IMR-90 (cell line): ENCODE measurements around the gene CTNNAL1. TPM values are rescaled to one million over a fixed set of nuclear protein-coding genes. Genes with fewer than 3 reads are reported as not detected.

Source experiments
- ATAC-seq: fragments of 200-7000 bp; cut with Tn5 transposase; 2 replicates; pipeline ENCODE4 v1.9.1; 2020; ENCODE audit warnings: low read depth, mild to moderate bottlenecking, moderate library complexity
- BruUV-seq: library from RNA; stranded (reverse); fragments of 400-500 nt; replicated peaks from 2 replicates; lab custom pipeline; 2021; lab: Mats Ljungman, UMichigan
- CTCF ChIA-PET: fragments of 300-600 bp; formaldehyde crosslinking; extraction: SDS; loops from one replicate; lab custom pipeline; 2021; ENCODE audit warnings: antibody characterized with exemption; lab: Yijun Ruan, JAX
- POLR2A ChIA-PET: fragments of 300-600 bp; sonication (Branson Sonifier 250); formaldehyde crosslinking; loops from one replicate; lab custom pipeline; 2022; ENCODE audit warnings: antibody characterized with exemption; ENCODE audit not compliant: unreplicated experiment; lab: Charles Lee
- DNase-seq: peaks from one replicate; pipeline ENCODE4 v3.0.0; 2013
- H2AFZ ChIP-seq: replicated peaks from 2 replicates; pipeline ENCODE3; 2013; ENCODE audit warnings: low read length, mild to moderate bottlenecking; ENCODE audit not compliant: poor library complexity
- H2AK5ac ChIP-seq: 2 replicates; pipeline ENCODE4 v1.6.1; 2013; ENCODE audit warnings: low read depth, low read length, inconsistent platforms
- H2AK9ac ChIP-seq: replicated peaks from 2 replicates; pipeline ENCODE3; 2013; ENCODE audit warnings: mild to moderate bottlenecking, low read depth, low read length, moderate library complexity; ENCODE audit not compliant: poor library complexity
- H2BK120ac ChIP-seq: 2 replicates; pipeline ENCODE4 v1.6.1; 2013; ENCODE audit warnings: low read depth, low read length, inconsistent platforms
- H2BK15ac ChIP-seq: 3 replicates; pipeline ENCODE4 v1.6.1; 2013; ENCODE audit warnings: low read depth, low read length, inconsistent platforms
- H2BK20ac ChIP-seq: 2 replicates; pipeline ENCODE4 v1.6.1; 2013; ENCODE audit warnings: low read depth, mild to moderate bottlenecking, inconsistent platforms, low read length, moderate library complexity
- H2BK5ac ChIP-seq: 2 replicates; pipeline ENCODE4 v1.6.1; 2013; ENCODE audit warnings: mild to moderate bottlenecking, low read depth, low read length, inconsistent platforms; ENCODE audit not compliant: poor library complexity, severe bottlenecking
- H3K14ac ChIP-seq: replicated peaks from 2 replicates; pipeline ENCODE4 v1.6.1; 2013; ENCODE audit warnings: low read depth, low read length, inconsistent platforms
- H3K18ac ChIP-seq: 2 replicates; pipeline ENCODE4 v1.6.1; 2013; ENCODE audit warnings: low read depth, low read length, control low read depth
- H3K23ac ChIP-seq: 2 replicates; pipeline ENCODE4 v1.6.1; 2013; ENCODE audit warnings: low read depth, low read length, inconsistent platforms
- H3K27ac ChIP-seq: 2 replicates; pipeline ENCODE4 v1.5.1; 2013; ENCODE audit warnings: mild to moderate bottlenecking, control low read depth, low read length; ENCODE audit not compliant: insufficient read depth
- H3K27me3 ChIP-seq: 2 replicates; pipeline ENCODE4 v1.6.1; 2013; ENCODE audit warnings: low read length; ENCODE audit not compliant: control insufficient read depth, insufficient read depth
- H3K36me3 ChIP-seq: 2 replicates; pipeline ENCODE4 v1.6.1; 2013; ENCODE audit warnings: low read length, mixed read lengths; ENCODE audit not compliant: control insufficient read depth, insufficient read depth
- H3K4ac ChIP-seq: 2 replicates; pipeline ENCODE4 v1.6.1; 2013; ENCODE audit warnings: low read depth, low read length, inconsistent platforms
- H3K4me1 ChIP-seq: 2 replicates; pipeline ENCODE4 v1.6.1; 2013; ENCODE audit warnings: low read length, mixed read lengths; ENCODE audit not compliant: control insufficient read depth, insufficient read depth
- H3K4me2 ChIP-seq: 2 replicates; pipeline ENCODE4 v1.6.1; 2013; ENCODE audit warnings: low read depth, mild to moderate bottlenecking, control low read depth, low read length, moderate library complexity
- H3K4me3 ChIP-seq: 2 replicates; pipeline ENCODE4 v1.5.1; 2013; ENCODE audit warnings: low read depth, mild to moderate bottlenecking, control low read depth, low read length, moderate library complexity; ENCODE audit not compliant: insufficient read depth
- H3K56ac ChIP-seq: 2 replicates; pipeline ENCODE4 v1.6.1; 2013; ENCODE audit warnings: low read length, inconsistent platforms; ENCODE audit not compliant: insufficient read depth; ENCODE audit errors: extremely low read depth
- H3K79me1 ChIP-seq, 2 experiments: 2 replicates each; pipeline ENCODE4 v1.6.1; 2013; ENCODE audit warnings: low read length in 2 of 2, inconsistent platforms in 1 of 2, low read depth in 1 of 2
- H3K9ac ChIP-seq: 2 replicates; pipeline ENCODE4 v1.6.1; 2013; ENCODE audit warnings: low read depth, low read length, control low read depth
- H3K9me1 ChIP-seq: 2 replicates; pipeline ENCODE4 v1.6.1; 2013; ENCODE audit warnings: low read length, inconsistent platforms; ENCODE audit not compliant: insufficient read depth
- H3K9me3 ChIP-seq: 2 replicates; pipeline ENCODE4 v1.6.1; 2013; ENCODE audit warnings: low read length; ENCODE audit not compliant: control insufficient read depth, insufficient read depth
- H4K20me1 ChIP-seq: 2 replicates; pipeline ENCODE4 v1.6.1; 2013; ENCODE audit warnings: low read length, inconsistent platforms; ENCODE audit not compliant: insufficient read depth
- H4K5ac ChIP-seq: 2 replicates; pipeline ENCODE4 v1.6.1; 2013; ENCODE audit warnings: mild to moderate bottlenecking, low read depth, low read length, control low read depth
- H4K8ac ChIP-seq, 2 experiments: 2 replicates each; pipeline ENCODE4 v1.6.1; 2013; ENCODE audit warnings: low read depth in 2 of 2, low read length in 2 of 2, control low read depth in 1 of 2, inconsistent platforms in 1 of 2
- H4K91ac ChIP-seq: 2 replicates; pipeline ENCODE4 v1.6.1; 2013; ENCODE audit warnings: low read depth, low read length, inconsistent platforms; ENCODE audit not compliant: insufficient read depth
- CEBPB ChIP-seq: IDR thresholded peaks from 2 replicates; pipeline ENCODE4 v1.6.1; 2012; ENCODE audit warnings: low read depth, low read length, improper control_type of control experiment
- ELK1 ChIP-seq: fragments of 150-350 bp; IDR thresholded peaks from 2 replicates; pipeline ENCODE4 v1.6.1; 2016; ENCODE audit warnings: low read depth, mild to moderate bottlenecking, low read length, moderate library complexity, borderline replicate concordance
- FOS ChIP-seq: fragments of 150-350 bp; IDR thresholded peaks from 2 replicates; pipeline ENCODE4 v1.6.1; 2016; ENCODE audit warnings: low read depth, low read length
- NFE2L2 ChIP-seq: fragments of 150-350 bp; IDR thresholded peaks from 2 replicates; pipeline ENCODE4 v1.6.1; 2016; ENCODE audit warnings: low read depth, mild to moderate bottlenecking, low read length
- USF2 ChIP-seq: fragments of 150-350 bp; IDR thresholded peaks from 2 replicates; pipeline ENCODE4 v1.6.1; 2017; ENCODE audit warnings: mild to moderate bottlenecking, antibody characterized with exemption, low read length, low read depth
- WGBS, 2 experiments: methylation state at CpG; one replicate each; pipeline versions ENCODE4 v1.1.5 to v1.1.7; 2013; ENCODE audit warnings: missing lambda C conversion rate in 2 of 2; ENCODE audit not compliant: insufficient read length in 1 of 2; ENCODE audit errors: extremely low coverage in 2 of 2; 5-methylcytosine and 5-hydroxymethylcytosine counted together
- dilution Hi-C: fragments of 300-500 bp; cut with HindIII; formaldehyde crosslinking; loops from one replicate; pipeline ENCODE4 v1.14.3; 2018; ENCODE audit warnings: low sequenced_read_pairs; ENCODE audit not compliant: unreplicated experiment
- in situ Hi-C: fragments of 300-500 bp; cut with MboI; formaldehyde crosslinking; loops from 3 replicates; pipeline ENCODE4 v1.14.3; 2019; ENCODE audit warnings: low sequenced_read_pairs, inconsistent platforms, mixed read lengths
- intact Hi-C: fragments of 100-400 bp; cut with micrococcal nuclease; formaldehyde crosslinking; loops from 2 replicates; pipeline ENCODE4 v1.10.0; 2022
- polyA plus RNA-seq, 3 experiments: library from polyadenylated mRNA; depleted of rRNA; stranded (reverse); fragments of >200 nt; gene quantifications; 2 replicates each; pipeline ENCODE4 v1.2.3, GENCODE V29; 2012; ENCODE audit warnings: low replicate concordance in 1 of 3
- total RNA-seq: library from RNA; depleted of rRNA; stranded (reverse); fragments of >200 nt; gene quantifications from 2 replicates; pipeline ENCODE4 v1.2.3, GENCODE V29; 2012

CTNNAL1 gene
- total and polyA plus RNA-seq, 2 of the 4 experiments (the other 2 are of a cell fraction), result 72.3 to 131 TPM

GRCh38 chr9:109003116-109003515 lies 10.2 kb downstream of the CTNNAL1 start:
- H4K91ac ChIP-seq, result no peak overlapping the region
- H3K23ac ChIP-seq, result no peak overlapping the region
- no peak overlapping the region for H3K14ac ChIP-seq
- peaks cover 3% of the 10 kb centered on the region; the same call in 1 of the 2 replicates for H4K20me1 ChIP-seq
- WGBS, 2 experiments, result no CpG with 5 or more reads among the region's 2 CpGs
- in situ Hi-C loops, result no loop called here
- H3K27me3 ChIP-seq, result no peaks in the 10 kb centered on the region
- H3K36me3 ChIP-seq, result peaks cover 1% of the 10 kb centered on the region; the same call in 1 of the 2 replicates
- no TSS peak for BruUV-seq
- H2BK15ac ChIP-seq, result no peak overlapping the region
- no peak overlapping the region for H3K4me3 ChIP-seq
- intact Hi-C loops, result no loop called here
- no peak overlapping the region for H2AK9ac ChIP-seq
- dilution Hi-C loops, result no loop called here
- H3K4me2 ChIP-seq, result no peak overlapping the region
- H4K8ac ChIP-seq, result no peak overlapping the region
- no peak overlapping the region for H2BK120ac ChIP-seq
- H2AK5ac ChIP-seq, result no peak overlapping the region
- peaks cover 6% of the 10 kb centered on the region for H3K9me3 ChIP-seq
- ATAC-seq (no peak), DNase-seq (no peak)
- TF ChIP-seq FOS (no peak), CEBPB (no peak), NFE2L2 (no peak), ELK1 (no peak), USF2 (no peak)
- H3K27ac ChIP-seq, result no peak overlapping the region
- H3K4ac ChIP-seq, result no peak overlapping the region
- H3K9ac ChIP-seq, result no peak overlapping the region
- H3K18ac ChIP-seq, result no peak overlapping the region
- no peak overlapping the region for H4K5ac ChIP-seq
- no peak overlapping the region for H2BK5ac ChIP-seq
- H2BK20ac ChIP-seq, result no peak overlapping the region
- H2AFZ ChIP-seq, result no peak overlapping the region
- H3K56ac ChIP-seq, result no peak overlapping the region
- H3K9me1 ChIP-seq, result no peaks in the 10 kb centered on the region
- CTCF ChIA-PET, result no interaction called here
- H3K4me1 ChIP-seq, result no peaks in the 10 kb centered on the region
- POLR2A ChIA-PET, result no interaction called here
- peaks cover 30 to 68% of the 10 kb centered on the region in 2 experiments for H3K79me1 ChIP-seq
